Hippocampal formation (tissue), 2 donors: ENCODE measurements around the gene KIRREL3.
A peak's percentile ranks its signal among the peaks of the same experiment; 100 is the strongest.

ENCODE experiments used
- DNase-seq, 2 donors: peaks; one replicate each; lab custom pipeline; 2025; lab: John Stamatoyannopoulos, UW

The KIRREL3 gene

GRCh38 chr11:126634963-126635362 lies 365.6 kb downstream of the KIRREL3 start:
- DNase-seq, result no peak

- no peak for DNase-seq
Observed at GRCh38 chr11:126633330-126633729, 367.2 kb downstream of the KIRREL3 start.

- no peak for DNase-seq
Observed at GRCh38 chr11:126630893-126631798, 369.4 kb downstream of the KIRREL3 start.

- no peak for DNase-seq
Observed at GRCh38 chr11:126630488-126630887, 370.1 kb downstream of the KIRREL3 start.

- peak; percentile 75 to 89 for DNase-seq
Observed at GRCh38 chr11:126628790-126629621, 371.6 kb downstream of the KIRREL3 start.

GRCh38 chr11:126628450-126628789 lies 372.1 kb downstream of the KIRREL3 start:
- no peak for DNase-seq

- no peak for DNase-seq
Observed at GRCh38 chr11:126627421-126627820, 373.1 kb downstream of the KIRREL3 start.

- no peak for DNase-seq
Observed at GRCh38 chr11:126624506-126624905, 376.1 kb downstream of the KIRREL3 start.

- no peak for DNase-seq
Observed at GRCh38 chr11:126619516-126619915, 381.1 kb downstream of the KIRREL3 start.

- DNase-seq, result no peak
Observed at GRCh38 chr11:126615845-126616244, 384.7 kb downstream of the KIRREL3 start.

- no peak for DNase-seq
Observed at GRCh38 chr11:126613272-126613671, 387.3 kb downstream of the KIRREL3 start.

- no peak for DNase-seq
Observed at GRCh38 chr11:126612671-126613070, 387.9 kb downstream of the KIRREL3 start.

- DNase-seq, result no peak
Observed at GRCh38 chr11:126611438-126611837, 389.1 kb downstream of the KIRREL3 start.

- no peak for DNase-seq
Observed at GRCh38 chr11:126608658-126609057, 391.9 kb downstream of the KIRREL3 start.

GRCh38 chr11:126607776-126608541 lies 392.6 kb downstream of the KIRREL3 start:
- DNase-seq, result no peak

- peak; percentile 41 to 57 for DNase-seq
Observed at GRCh38 chr11:126607374-126607773, 393.2 kb downstream of the KIRREL3 start.

- DNase-seq, result no peak
Observed at GRCh38 chr11:126606484-126606883, 394.1 kb downstream of the KIRREL3 start.

- DNase-seq, result no peak
Observed at GRCh38 chr11:126604461-126604860, 396.1 kb downstream of the KIRREL3 start.

GRCh38 chr11:126603486-126603885 lies 397.1 kb downstream of the KIRREL3 start:
- DNase-seq, result no peak

- DNase-seq, result no peak
Observed at GRCh38 chr11:126602993-126603392, 397.6 kb downstream of the KIRREL3 start.

- no peak for DNase-seq
Observed at GRCh38 chr11:126602349-126602940, 398.1 kb downstream of the KIRREL3 start.
